Left lobe of liver (tissue), 2 donors: ENCODE data around the gene AFDN. TPM values are rescaled to one million over a fixed set of nuclear protein-coding genes. Genes with fewer than 3 reads are reported as not detected.

Experiments used
- ATAC-seq: fragments of 200-7000 bp; cut with Tn5 transposase; one replicate; pipeline ENCODE4 v1.9.1; 2020; ENCODE audit warnings: mild to moderate bottlenecking, moderate library complexity
- DNase-seq: peaks from one replicate; pipeline ENCODE4 v3.0.0-alpha.2; 2020; ENCODE audit warnings: low spot score
- total RNA-seq: library from RNA; stranded (reverse); gene quantifications from one replicate; pipeline ENCODE4 v1.2.1, GENCODE V29; 2021
- donor health status: DM: no; HTN: no; CAD: no; lungs with moderate emphysema.
- donor health status: DM: no; HTN: yes; CAD: no.

AFDN gene
- total RNA-seq, 1 donor from 2014 or later, result 92.5 TPM

DNA sequence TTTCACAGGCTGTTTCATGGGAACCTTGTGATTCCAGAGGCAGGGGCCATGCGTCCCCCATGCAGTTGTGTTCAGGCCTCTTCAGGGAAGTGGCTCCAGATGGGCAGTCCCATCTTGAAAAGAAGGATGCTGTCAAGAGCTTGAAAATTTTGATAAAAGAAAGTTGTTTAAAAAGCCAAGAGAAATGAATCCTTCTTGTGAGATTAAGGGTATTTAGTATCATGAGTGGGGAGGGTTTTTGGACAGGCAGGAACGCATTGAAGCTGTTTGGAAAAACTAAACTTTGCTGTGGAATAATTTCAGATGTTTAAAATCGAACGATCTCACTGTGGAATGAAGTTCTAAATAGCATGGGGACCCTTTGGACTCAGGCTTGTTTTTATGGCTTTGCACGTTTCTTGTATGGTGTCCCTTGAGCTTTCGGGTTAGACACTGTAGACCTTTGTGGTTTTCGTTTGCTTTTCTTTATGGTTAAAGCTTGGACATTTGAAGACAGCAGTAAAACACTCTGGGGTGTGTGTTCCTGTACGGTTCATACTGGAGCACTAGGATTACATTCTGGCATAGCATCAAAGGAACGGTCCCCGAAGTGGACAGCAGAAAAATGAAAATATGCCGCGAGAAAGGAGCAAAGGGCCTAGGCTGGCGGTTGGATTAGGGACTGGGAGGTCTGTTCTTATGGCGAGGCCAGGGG, 188.9 kb downstream of the AFDN start:
- DNase-seq (peak; percentile 6), ATAC-seq (no peak)

DNA sequence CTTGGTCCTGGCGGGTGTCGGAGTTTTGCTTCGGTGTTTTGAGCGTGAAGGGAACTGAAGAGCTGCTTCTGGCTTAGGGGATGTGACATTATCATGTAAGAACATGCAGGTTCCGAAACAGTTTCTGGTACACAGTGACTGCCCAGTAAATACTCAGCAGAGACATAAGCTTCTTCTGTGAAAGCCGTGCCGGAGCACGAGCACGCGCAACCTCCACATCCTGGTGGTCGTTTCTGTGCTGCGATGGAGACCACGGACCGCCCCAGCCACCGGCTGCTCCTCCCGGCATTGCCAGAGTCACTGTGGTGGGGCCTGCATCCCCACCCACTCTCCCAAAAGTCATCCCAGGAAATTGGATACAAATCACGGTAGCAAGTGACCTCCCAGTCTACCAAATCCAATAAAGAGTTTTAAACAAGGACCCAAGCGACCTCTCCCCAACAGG, 189.5 kb downstream of the AFDN start:
- ATAC-seq (no peak), DNase-seq (no peak)

GRCh38 chr6:168016721-168017525, 190.2 kb downstream of the AFDN start:
- no peak for ATAC-seq

DNA sequence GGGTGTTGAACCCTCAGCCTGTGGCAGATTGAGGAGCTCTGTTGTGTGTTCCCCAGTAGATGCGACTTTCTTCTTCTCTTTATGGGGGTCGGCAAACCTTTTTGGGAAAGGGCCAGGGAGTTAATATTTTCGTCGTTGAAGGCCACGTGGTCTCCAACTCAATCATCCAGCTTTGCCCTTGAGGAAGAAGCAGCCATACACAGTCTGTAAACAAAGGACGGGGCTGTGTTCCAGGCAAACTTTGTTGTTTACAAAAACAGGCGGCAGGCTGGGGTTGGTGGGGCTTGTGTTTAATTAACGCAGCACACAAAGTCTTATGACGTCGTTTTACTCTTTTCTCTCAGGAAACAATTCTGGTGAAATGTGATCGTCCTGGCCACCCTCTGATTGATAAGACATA, 190.9 kb downstream of the AFDN start:
- ATAC-seq (peak; percentile 70), DNase-seq (no peak)

More at GRCh38 chr6:168016721-168017525, 190.2 kb downstream of the AFDN start:
- DNase-seq, result no peak

- no peak for DNase-seq
- ATAC-seq, result no peak
Observed at GRCh38 chr6:168018664-168019063, 192.0 kb downstream of the AFDN start.

GRCh38 chr6:168020242-168020641, 193.5 kb downstream of the AFDN start:
- no peak for DNase-seq
- ATAC-seq, result no peak

GRCh38 chr6:168021581-168021980, 194.9 kb downstream of the AFDN start:
- DNase-seq (no peak), ATAC-seq (no peak)

Other genes starting within 250 kb of the AFDN start
- gene KIF25, start 170.8 kb downstream of the AFDN start, total RNA-seq, result 0.43 TPM